HL-60/S4 treated with retinoic acid at 250 ng/mL for 4 days and 3 days (cell line): ENCODE measurements around the gene UNC45A.
"Not testable (repeated sequence)": the region's sequence is repeated elsewhere in the genome, so short reads cannot be mapped to it uniquely, and the experiment has no call there.

Experiments used
- in situ Hi-C: fragments of 300-500 bp; cut with MboI; formaldehyde crosslinking; loops from 2 replicates; pipeline ENCODE4 v1.7.0; 2022; ENCODE audit warnings: low sequenced_read_pairs

Gene UNC45A

GRCh38 chr15:90915216-90915807, 19.8 kb upstream of the UNC45A start:
- in situ Hi-C loops: no loop called here

- in situ Hi-C loops: no loop called here
Measured at GRCh38 chr15:90915808-90916440, 19.2 kb upstream of the UNC45A start.

- in situ Hi-C loops: no loop called here
Measured at GRCh38 chr15:90916461-90916860, 18.6 kb upstream of the UNC45A start.

GRCh38 chr15:90917569-90917968, 17.5 kb upstream of the UNC45A start:
- in situ Hi-C loops: no loop called here

- in situ Hi-C loops: no loop called here
Measured at GRCh38 chr15:90918034-90918788, 16.9 kb upstream of the UNC45A start.

GRCh38 chr15:90918835-90919234, 16.2 kb upstream of the UNC45A start:
- in situ Hi-C loops: no loop called here

GRCh38 chr15:90921887-90922286, 13.2 kb upstream of the UNC45A start:
- in situ Hi-C loops: no loop called here

GRCh38 chr15:90922712-90923322, 12.3 kb upstream of the UNC45A start:
- in situ Hi-C loops: not testable (repeated sequence)

GRCh38 chr15:90924375-90924774, 10.7 kb upstream of the UNC45A start:
- in situ Hi-C loops: no loop called here

- in situ Hi-C loops: not testable (repeated sequence)
Measured at GRCh38 chr15:90926766-90927165, 8.3 kb upstream of the UNC45A start.

GRCh38 chr15:90928106-90928505, 7.0 kb upstream of the UNC45A start:
- in situ Hi-C loops: not testable (repeated sequence)

GRCh38 chr15:90929246-90930019, 5.7 kb upstream of the UNC45A start:
- in situ Hi-C loops: no loop called here

GRCh38 chr15:90930861-90931574, 4.1 kb upstream of the UNC45A start:
- in situ Hi-C loops: no loop called here

- in situ Hi-C loops: no loop called here
Measured at GRCh38 chr15:90931575-90931827, 3.6 kb upstream of the UNC45A start.

- in situ Hi-C loops: no loop called here
Measured at GRCh38 chr15:90931828-90932659, 3.0 kb upstream of the UNC45A start, which contains the start of gene HDDC3. Gene HDDC3 (minus strand): TSS chr15:90932549. CDS start chr15:90932540, 9 bp downstream.

GRCh38 chr15:90932660-90932991, 2.5 kb upstream of the UNC45A start:
- in situ Hi-C loops: no loop called here

GRCh38 chr15:90933301-90933700, 1.8 kb upstream of the UNC45A start:
- in situ Hi-C loops: no loop called here

GRCh38 chr15:90934256-90934948, 683 bp upstream of the UNC45A start:
- in situ Hi-C loops: no loop called here

GRCh38 chr15:90936823-90937222, 1.7 kb downstream of the UNC45A start:
- in situ Hi-C loops: no loop called here
